ENCODE data around the gene EXOC6B. TPM values are rescaled to one million over a fixed set of nuclear protein-coding genes. Genes with fewer than 3 reads are reported as not detected.

EXOC6B gene
- total RNA-seq, 2 donors from 2014 or later = 48.2 to 65.4 TPM

GRCh38 chr2:72710418-72711152 is 115.2 kb downstream of the EXOC6B start:
- DNase-seq (ENCODE audit: low spot score) = no peak
- intact Hi-C loops (cut with DNase I) = no loop called here

GRCh38 chr2:72708236-72708635 is 117.6 kb downstream of the EXOC6B start:
- no peak for DNase-seq (ENCODE audit: low spot score)
- intact Hi-C loops (cut with DNase I) = no loop called here

GRCh38 chr2:72698300-72698699 is 127.5 kb downstream of the EXOC6B start:
- no peak for DNase-seq (ENCODE audit: low spot score)
- intact Hi-C loops (cut with DNase I) = no loop called here

GRCh38 chr2:72696559-72696958 is 129.3 kb downstream of the EXOC6B start:
- intact Hi-C loops (cut with DNase I) = no loop called here
- no peak for DNase-seq (ENCODE audit: low spot score)

GRCh38 chr2:72695676-72696075 is 130.2 kb downstream of the EXOC6B start:
- intact Hi-C loops (cut with DNase I) = no loop called here
- no peak for DNase-seq (ENCODE audit: low spot score)

GRCh38 chr2:72694715-72695496 is 130.9 kb downstream of the EXOC6B start:
- intact Hi-C loops (cut with DNase I) = no loop called here
- DNase-seq (ENCODE audit: low spot score) = no peak

GRCh38 chr2:72689579-72690195 is 136.1 kb downstream of the EXOC6B start:
- no peak for DNase-seq (ENCODE audit: low spot score)
- intact Hi-C loops (cut with DNase I) = no loop called here

GRCh38 chr2:72685638-72686213 is 140.1 kb downstream of the EXOC6B start:
- intact Hi-C loops (cut with DNase I) = no loop called here
- no peak for DNase-seq (ENCODE audit: low spot score)

GRCh38 chr2:72682061-72682460 is 143.8 kb downstream of the EXOC6B start:
- no peak for DNase-seq (ENCODE audit: low spot score)
- intact Hi-C loops (cut with DNase I) = no loop called here

- intact Hi-C loops (cut with DNase I) = no loop called here
- DNase-seq (ENCODE audit: low spot score) = no peak
These were observed 144.5 kb downstream of the EXOC6B start for GRCh38 chr2:72681016-72681995.

GRCh38 chr2:72678024-72678423 is 147.8 kb downstream of the EXOC6B start:
- DNase-seq (ENCODE audit: low spot score) = no peak
- intact Hi-C loops (cut with DNase I) = no loop called here

- intact Hi-C loops (cut with DNase I) = no loop called here
- no peak for DNase-seq (ENCODE audit: low spot score)
These were observed 149.3 kb downstream of the EXOC6B start for GRCh38 chr2:72676341-72677025.

GRCh38 chr2:72674982-72675915 is 150.6 kb downstream of the EXOC6B start:
- DNase-seq (ENCODE audit: low spot score) = no peak
- intact Hi-C loops (cut with DNase I) = no loop called here

GRCh38 chr2:72673279-72673678 is 152.6 kb downstream of the EXOC6B start:
- intact Hi-C loops (cut with DNase I) = no loop called here
- DNase-seq (ENCODE audit: low spot score) = no peak

- DNase-seq (ENCODE audit: low spot score) = no peak
- intact Hi-C loops (cut with DNase I) = loop anchor here in 1 of 2 donors (5.0 kb wide), 1 partner anchor 267 kb away; no protein-coding TSS in a partner anchor
These were observed 156.7 kb downstream of the EXOC6B start for GRCh38 chr2:72669121-72669520.

- intact Hi-C loops (cut with DNase I) = loop anchor here in 1 of 2 donors (5.0 kb wide), 1 partner anchor 266 kb away; no protein-coding TSS in a partner anchor
- no peak for DNase-seq (ENCODE audit: low spot score)
These were observed 157.2 kb downstream of the EXOC6B start for GRCh38 chr2:72668647-72669046.

GRCh38 chr2:72665448-72665847 is 160.4 kb downstream of the EXOC6B start:
- no peak for DNase-seq (ENCODE audit: low spot score)
- intact Hi-C loops (cut with DNase I) = loop anchor here in 1 of 2 donors (5.0 kb wide), 1 partner anchor 263 kb away; no protein-coding TSS in a partner anchor
